GM19455 (cell line): ENCODE results near the gene APBB1IP.
A peak's percentile ranks its signal among the peaks of the same experiment; 100 is the strongest.
"Not testable (repeated sequence)": the region's sequence is repeated elsewhere in the genome, so short reads cannot be mapped to it uniquely, and the experiment has no call there.

ENCODE experiments used
- ATAC-seq: cut with Tn5 transposase; IDR thresholded peaks from one replicate; pipeline ENCODE4 v1.9.1; 2021; ENCODE audit not compliant: unreplicated experiment

The APBB1IP gene

GRCh38 chr10:26475386-26475785 lies 37.2 kb downstream of the APBB1IP start:
- ATAC-seq: no peak

DNA sequence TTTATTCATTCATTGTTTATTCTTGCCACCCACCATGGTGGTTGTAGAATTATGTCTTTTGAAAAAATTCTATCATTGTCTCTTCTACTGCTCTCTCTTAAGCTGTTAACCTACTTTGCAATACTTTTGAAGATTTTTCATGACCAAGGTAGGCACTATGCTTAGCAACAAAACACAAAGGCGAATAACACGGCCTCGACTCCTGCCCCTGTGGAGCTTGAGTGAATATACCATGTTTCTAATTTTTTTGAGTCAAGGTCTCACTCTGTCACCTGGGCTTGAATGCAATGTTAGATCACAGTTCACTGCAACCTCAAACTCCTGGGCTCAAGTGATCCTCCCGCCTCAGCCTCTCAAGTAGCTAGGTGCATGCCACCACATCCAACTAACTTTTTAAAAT lies 39.4 kb downstream of the APBB1IP start:
- no peak for ATAC-seq

DNA sequence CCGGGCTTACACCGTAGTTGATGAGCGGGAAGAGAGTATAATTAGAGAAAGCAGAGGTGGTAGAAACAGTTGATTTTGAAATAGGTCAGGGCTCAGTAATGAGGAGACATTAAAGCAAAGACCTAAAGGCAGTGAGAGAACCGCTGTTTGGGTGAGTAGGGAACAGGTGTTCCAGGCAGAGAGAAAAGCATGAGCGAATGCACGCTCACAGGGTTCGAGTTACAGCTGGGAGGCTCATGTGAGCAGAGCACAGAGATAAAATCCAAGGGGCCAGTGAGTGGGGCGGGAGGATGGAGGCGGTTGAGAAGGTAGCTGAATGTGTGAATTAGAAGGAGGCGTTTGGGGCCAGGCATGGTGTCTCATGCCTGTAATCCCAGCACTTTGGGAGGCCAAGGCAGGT lies 39.9 kb downstream of the APBB1IP start:
- ATAC-seq: no peak

GRCh38 chr10:26479766-26480492 lies 41.8 kb downstream of the APBB1IP start:
- ATAC-seq: no peak

GRCh38 chr10:26481315-26481692 lies 43.2 kb downstream of the APBB1IP start:
- ATAC-seq: no peak

- ATAC-seq: no peak
Measured at GRCh38 chr10:26481914-26482550, 43.9 kb downstream of the APBB1IP start.

GRCh38 chr10:26483554-26483953 lies 45.4 kb downstream of the APBB1IP start:
- ATAC-seq: no peak

- ATAC-seq: no peak
Measured at GRCh38 chr10:26485150-26485941, 47.2 kb downstream of the APBB1IP start.

- no peak for ATAC-seq
Measured at GRCh38 chr10:26486304-26486703, 48.2 kb downstream of the APBB1IP start.

- peak; percentile 84 for ATAC-seq
Measured at GRCh38 chr10:26486990-26487850, 49.1 kb downstream of the APBB1IP start.

GRCh38 chr10:26488344-26488743 lies 50.2 kb downstream of the APBB1IP start:
- ATAC-seq: no peak

- no peak for ATAC-seq
Measured at GRCh38 chr10:26489081-26489480, 50.9 kb downstream of the APBB1IP start.

- ATAC-seq: not testable (repeated sequence)
Measured at GRCh38 chr10:26490367-26490766, 52.2 kb downstream of the APBB1IP start.

GRCh38 chr10:26491276-26491675 lies 53.1 kb downstream of the APBB1IP start:
- no peak for ATAC-seq

DNA sequence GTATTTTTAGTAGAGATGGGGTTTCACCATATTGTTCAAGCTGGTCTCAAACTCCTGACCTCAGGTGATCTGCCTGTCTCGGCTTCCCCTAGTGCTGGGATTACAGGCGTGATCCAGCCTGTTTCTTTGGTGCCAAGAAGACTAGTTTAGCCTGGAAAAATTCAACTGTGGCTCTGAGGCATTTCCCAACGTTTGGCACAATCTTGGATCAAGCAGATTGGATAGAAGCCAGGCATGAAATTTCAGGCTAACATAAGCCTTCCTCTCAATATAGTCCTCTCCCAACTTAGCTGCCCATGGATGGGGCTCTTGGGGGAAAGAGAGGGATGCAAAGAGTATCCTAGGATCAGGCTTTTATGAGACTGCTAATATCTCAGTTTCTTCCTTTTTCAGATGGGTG lies 53.8 kb downstream of the APBB1IP start:
- ATAC-seq: no peak

DNA sequence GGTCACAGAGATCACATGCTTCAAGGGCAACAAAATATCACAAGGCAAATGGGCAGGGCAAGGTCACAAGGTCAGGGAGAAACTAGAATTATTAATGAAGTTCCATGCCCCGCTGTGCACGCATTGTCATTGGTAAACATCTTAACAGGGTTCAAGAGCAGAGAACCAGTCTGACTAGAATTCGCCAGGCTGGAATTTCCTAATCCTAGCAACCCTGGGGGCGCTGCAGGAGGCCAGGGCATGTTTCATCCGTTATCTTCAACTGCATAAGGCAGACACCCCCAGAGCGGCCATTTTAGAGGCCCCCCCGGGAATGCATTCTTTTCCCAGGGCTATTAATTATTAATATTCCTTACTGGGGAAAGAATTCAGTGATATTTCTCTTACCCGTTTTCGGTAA lies 54.6 kb downstream of the APBB1IP start:
- not testable (repeated sequence) for ATAC-seq

DNA sequence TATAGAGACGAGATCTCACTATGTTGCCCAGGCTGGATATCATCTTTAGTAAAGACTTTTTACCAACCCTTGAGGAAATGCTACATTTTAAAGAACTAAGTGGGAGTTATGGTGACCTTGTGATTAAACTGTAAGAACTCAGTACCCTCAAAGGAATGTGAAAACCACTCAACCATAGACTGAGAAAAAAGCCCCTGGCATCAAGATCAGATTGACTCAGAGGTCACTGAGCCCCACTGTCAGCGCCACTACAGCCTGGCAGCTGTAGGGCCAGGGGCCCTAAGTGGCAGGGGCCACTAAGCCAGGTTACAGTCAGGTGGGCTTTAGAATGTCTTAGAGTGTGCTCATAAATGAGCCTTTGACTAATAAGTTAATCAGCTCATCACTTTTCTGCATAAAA lies 55.9 kb downstream of the APBB1IP start:
- ATAC-seq: no peak

- ATAC-seq: no peak
Measured at GRCh38 chr10:26499426-26499825, 61.3 kb downstream of the APBB1IP start.

- ATAC-seq: no peak
Measured at GRCh38 chr10:26502986-26503385, 64.8 kb downstream of the APBB1IP start.

DNA sequence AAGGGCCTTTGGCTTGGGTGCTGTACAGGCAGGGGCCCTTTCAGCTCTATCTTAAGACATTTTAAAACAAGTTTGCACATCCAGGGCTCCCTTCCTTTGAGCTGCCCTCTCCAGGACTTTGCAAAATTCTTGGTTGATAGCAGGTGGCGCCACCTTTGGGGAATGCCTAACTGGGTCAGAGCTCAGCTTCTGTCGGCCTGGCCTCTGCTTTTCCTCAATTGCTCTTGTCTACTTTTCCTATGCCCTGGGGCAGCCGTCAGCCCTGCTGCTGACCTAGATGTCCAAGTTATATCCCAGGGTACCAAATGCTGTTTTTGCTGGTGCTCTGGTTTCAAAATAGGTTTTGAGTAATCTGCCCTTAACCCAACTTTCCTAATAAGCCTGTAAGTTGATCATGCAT lies 65.8 kb downstream of the APBB1IP start:
- ATAC-seq: no peak

- not testable (repeated sequence) for ATAC-seq
Measured at GRCh38 chr10:26504429-26504828, 66.3 kb downstream of the APBB1IP start.
